Stomach (tissue), 9 donors: ENCODE data around the gene PRSS38. TPM values are rescaled to one million over a fixed set of nuclear protein-coding genes. Genes with fewer than 3 reads are reported as not detected.

ENCODE experiments used
- DNase-seq, 2 donors: peaks; one replicate each; pipeline versions ENCODE4 v3.0.0 to v3.0.0-alpha.2; 2013 to 2019
- H3K27ac ChIP-seq, 5 donors: fragments of 200-600 bp in 4 of 5; sonication (generic) in 4 of 5; one replicate each; pipeline ENCODE4 v1.5.1; 2013 to 2019; ENCODE audit warnings: mild to moderate bottlenecking in 1 of 5, moderate library complexity in 1 of 5
- H3K27me3 ChIP-seq, 3 donors: fragments of 200-600 bp; sonication (generic); one replicate each; pipeline ENCODE4 v1.5.1; 2017 to 2019; ENCODE audit warnings: mixed run types in 1 of 3
- H3K36me3 ChIP-seq, 4 donors: fragments of 200-600 bp; sonication (generic); 1 replicate in 3 of 4; 2 replicates in 1 of 4; pipeline ENCODE4 v1.5.1; 2016 to 2019
- H3K4me1 ChIP-seq, 4 donors: fragments of 200-600 bp; sonication (generic); one replicate each; pipeline ENCODE4 v1.5.1; 2016 to 2019
- H3K4me3 ChIP-seq, 4 donors: fragments of 200-600 bp; sonication (generic) in 3 of 4; one replicate each; pipeline ENCODE4 v1.5.1; 2016 to 2019; ENCODE audit warnings: mild to moderate bottlenecking in 1 of 4
- H3K9me3 ChIP-seq, 4 donors: fragments of 200-600 bp; sonication (generic); one replicate each; pipeline ENCODE4 v1.5.1; 2016 to 2019
- EP300 ChIP-seq: sonication (generic); formaldehyde crosslinking; IDR thresholded peaks from one replicate; pipeline ENCODE4 v1.6.1; 2017; ENCODE audit warnings: antibody characterized with exemption
- POLR2A ChIP-seq, 4 donors: fragments of 450-650 bp; IDR thresholded peaks; one replicate each; pipeline ENCODE4 v1.6.1; 2016; ENCODE audit warnings: antibody characterized with exemption in 4 of 4, control low read depth in 2 of 4, mild to moderate bottlenecking in 1 of 4, moderate library complexity in 1 of 4
- POLR2AphosphoS5 ChIP-seq, 3 donors: sonication (generic); formaldehyde crosslinking; IDR thresholded peaks; one replicate each; pipeline ENCODE4 v1.6.1; 2016; ENCODE audit warnings: antibody characterized with exemption in 3 of 3
- WGBS, 5 donors: extraction: QIAGEN DNeasy Blood & Tissue Kit in 3 of 5; methylation state at CpG; one replicate each; pipeline versions ENCODE4 v1.1.5 to v1.1.7; 2013 to 2018; 5-methylcytosine and 5-hydroxymethylcytosine counted together
- intact Hi-C: fragments of 100-400 bp; cut with DNase I; formaldehyde crosslinking; loops from one replicate; pipeline ENCODE4 v1.15.1; 2023; ENCODE audit warnings: low total_unique reads
- polyA plus RNA-seq, 3 donors: library from polyadenylated mRNA; stranded (reverse); fragments of 200-250 nt; gene quantifications; one replicate each; pipeline ENCODE4 v1.2.3, GENCODE V29; 2013
- total RNA-seq, 5 donors: library from RNA; depleted of rRNA; stranded (reverse); fragments of >200 nt; gene quantifications; one replicate each; pipeline versions ENCODE4 v1.1.0 to v1.2.3, GENCODE V29; 2014 to 2016
- TF ChIP-seq, protein P1 (sequence below), 7 experiments: fragments of 450-650 bp in 4 of 7; fragments of 200-600 bp in 3 of 7; sonication (generic) in 3 of 7; IDR thresholded peaks; one replicate each; pipeline ENCODE4 v1.5.1; 2016 to 2019; ENCODE audit warnings: antibody characterized with exemption in 7 of 7, control low read depth in 2 of 7, mild to moderate bottlenecking in 1 of 7
- donor health status: healthy with polysubstance abuse.
- donor health status: Bipolar disorder and iron deficiency.
- donor health status: healthy.

The PRSS38 gene
- total and polyA plus RNA-seq, 8 donors = not detected

DNA sequence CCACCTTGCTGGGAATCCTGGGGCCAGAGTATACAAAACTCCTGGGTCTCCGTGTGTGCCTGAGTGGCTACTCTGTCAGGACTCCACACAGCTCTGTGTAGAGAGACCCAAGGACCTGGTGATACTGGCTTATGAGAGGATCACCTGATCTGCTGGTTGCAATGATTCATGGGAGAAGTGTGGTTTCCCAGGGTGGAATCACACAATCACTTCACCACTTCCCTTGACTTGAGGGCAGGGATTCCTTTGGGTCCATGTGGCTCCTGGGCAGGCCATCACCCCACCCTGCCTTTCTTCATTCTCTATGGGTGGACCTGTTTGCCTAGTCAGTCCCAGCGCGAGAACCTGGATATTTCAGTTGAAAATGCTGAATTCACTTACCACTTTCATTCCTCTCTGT is 13.3 kb downstream of the PRSS38 start:
- DNase-seq = no peak
- H3K27ac ChIP-seq = no peak overlapping the region
- WGBS, 5 donors = 69 to 91% (median 86%) methylated on average over 2 to 3 of the region's 3 CpGs
- TF ChIP-seq POLR2AphosphoS5 (IDR thresholded peaks at IDR 0.05) (no peak), POLR2A (IDR thresholded peaks at IDR 0.05) (no peak), EP300 (no peak)
- TF ChIP-seq, protein P1, sequence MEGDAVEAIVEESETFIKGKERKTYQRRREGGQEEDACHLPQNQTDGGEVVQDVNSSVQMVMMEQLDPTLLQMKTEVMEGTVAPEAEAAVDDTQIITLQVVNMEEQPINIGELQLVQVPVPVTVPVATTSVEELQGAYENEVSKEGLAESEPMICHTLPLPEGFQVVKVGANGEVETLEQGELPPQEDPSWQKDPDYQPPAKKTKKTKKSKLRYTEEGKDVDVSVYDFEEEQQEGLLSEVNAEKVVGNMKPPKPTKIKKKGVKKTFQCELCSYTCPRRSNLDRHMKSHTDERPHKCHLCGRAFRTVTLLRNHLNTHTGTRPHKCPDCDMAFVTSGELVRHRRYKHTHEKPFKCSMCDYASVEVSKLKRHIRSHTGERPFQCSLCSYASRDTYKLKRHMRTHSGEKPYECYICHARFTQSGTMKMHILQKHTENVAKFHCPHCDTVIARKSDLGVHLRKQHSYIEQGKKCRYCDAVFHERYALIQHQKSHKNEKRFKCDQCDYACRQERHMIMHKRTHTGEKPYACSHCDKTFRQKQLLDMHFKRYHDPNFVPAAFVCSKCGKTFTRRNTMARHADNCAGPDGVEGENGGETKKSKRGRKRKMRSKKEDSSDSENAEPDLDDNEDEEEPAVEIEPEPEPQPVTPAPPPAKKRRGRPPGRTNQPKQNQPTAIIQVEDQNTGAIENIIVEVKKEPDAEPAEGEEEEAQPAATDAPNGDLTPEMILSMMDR (IDR thresholded peaks at IDR 0.05) = no peak
- H3K9me3 ChIP-seq = peaks cover 0 to 16% (median 13%) of the 10 kb centered on the region in 4 donors
- peaks cover 0 to 9% (median 0%) of the 10 kb centered on the region in 3 donors for H3K27me3 ChIP-seq
- no peaks in the 10 kb centered on the region for H3K36me3 ChIP-seq
- H3K4me3 ChIP-seq = no peak overlapping the region
- intact Hi-C loops = no loop called here
- H3K4me1 ChIP-seq = no peaks in the 10 kb centered on the region

DNA sequence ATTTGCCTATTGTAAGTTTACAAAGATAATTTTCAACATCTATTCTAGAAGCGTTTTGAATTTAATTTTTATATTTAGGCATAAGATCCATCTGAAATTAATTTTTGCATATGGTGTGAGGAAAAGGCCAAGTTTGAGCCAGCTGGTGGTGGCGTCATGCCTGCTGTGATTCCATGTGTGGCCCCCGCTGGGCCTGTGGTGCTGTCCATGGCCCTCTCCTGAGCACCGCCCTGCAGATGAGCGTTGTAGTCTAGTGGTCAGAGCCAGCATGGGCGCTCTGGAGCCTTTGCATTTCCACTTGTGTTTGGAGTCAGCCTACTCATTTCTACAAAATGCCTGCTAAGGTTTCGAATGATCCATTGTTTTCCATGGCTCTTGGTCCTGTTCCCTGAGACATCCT is 22.7 kb downstream of the PRSS38 start:
- DNase-seq = no peak
- Histone ChIP-seq H3K9me3 (no peaks in the 10 kb centered on the region), H3K27me3 (no peaks in the 10 kb centered on the region), H3K27ac (no peak overlapping the region), H3K4me1 (no peaks in the 10 kb centered on the region), H3K4me3 (no peak overlapping the region), H3K36me3 (no peaks in the 10 kb centered on the region)
- TF ChIP-seq POLR2A (IDR thresholded peaks at IDR 0.05) = no peak
- TF ChIP-seq, protein P1 (IDR thresholded peaks at IDR 0.05) = no peak
- WGBS, 5 donors = 87 to 92% (median 90%) methylated on average over 7 of the region's 7 CpGs
- intact Hi-C loops = no loop called here

DNA sequence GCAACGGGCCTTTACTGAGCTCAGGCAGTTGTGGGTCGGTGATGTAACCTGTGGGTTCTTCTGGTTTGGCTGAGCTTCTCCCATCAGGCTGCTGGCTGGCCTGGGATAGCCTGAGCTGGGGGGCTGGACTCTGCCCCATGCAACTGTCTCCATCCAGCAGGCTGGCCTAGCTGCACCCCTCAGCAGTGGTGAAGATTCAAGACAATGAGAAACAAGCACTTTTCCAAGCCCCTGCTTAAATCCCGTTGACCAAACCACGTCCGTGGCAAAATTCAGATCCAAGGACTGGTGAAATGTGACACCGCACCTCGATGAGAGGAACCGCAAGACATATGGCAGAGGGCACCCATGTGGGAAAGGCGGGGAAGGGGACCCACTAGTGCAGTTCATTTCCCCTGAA is 25.6 kb downstream of the PRSS38 start:
- Histone ChIP-seq H3K4me1 (no peaks in the 10 kb centered on the region), H3K4me3 (no peak overlapping the region), H3K36me3 (no peaks in the 10 kb centered on the region), H3K9me3 (peaks cover 0 to 9% (median 2%) of the 10 kb centered on the region in 4 donors), H3K27ac (no peak overlapping the region), H3K27me3 (no peaks in the 10 kb centered on the region)
- WGBS, 5 donors = 72 to 78% (median 76%) methylated on average over 9 of the region's 9 CpGs
- intact Hi-C loops = no loop called here
- TF ChIP-seq POLR2A (IDR thresholded peaks at IDR 0.05) (no peak), EP300 (no peak)
- no peak for DNase-seq

DNA sequence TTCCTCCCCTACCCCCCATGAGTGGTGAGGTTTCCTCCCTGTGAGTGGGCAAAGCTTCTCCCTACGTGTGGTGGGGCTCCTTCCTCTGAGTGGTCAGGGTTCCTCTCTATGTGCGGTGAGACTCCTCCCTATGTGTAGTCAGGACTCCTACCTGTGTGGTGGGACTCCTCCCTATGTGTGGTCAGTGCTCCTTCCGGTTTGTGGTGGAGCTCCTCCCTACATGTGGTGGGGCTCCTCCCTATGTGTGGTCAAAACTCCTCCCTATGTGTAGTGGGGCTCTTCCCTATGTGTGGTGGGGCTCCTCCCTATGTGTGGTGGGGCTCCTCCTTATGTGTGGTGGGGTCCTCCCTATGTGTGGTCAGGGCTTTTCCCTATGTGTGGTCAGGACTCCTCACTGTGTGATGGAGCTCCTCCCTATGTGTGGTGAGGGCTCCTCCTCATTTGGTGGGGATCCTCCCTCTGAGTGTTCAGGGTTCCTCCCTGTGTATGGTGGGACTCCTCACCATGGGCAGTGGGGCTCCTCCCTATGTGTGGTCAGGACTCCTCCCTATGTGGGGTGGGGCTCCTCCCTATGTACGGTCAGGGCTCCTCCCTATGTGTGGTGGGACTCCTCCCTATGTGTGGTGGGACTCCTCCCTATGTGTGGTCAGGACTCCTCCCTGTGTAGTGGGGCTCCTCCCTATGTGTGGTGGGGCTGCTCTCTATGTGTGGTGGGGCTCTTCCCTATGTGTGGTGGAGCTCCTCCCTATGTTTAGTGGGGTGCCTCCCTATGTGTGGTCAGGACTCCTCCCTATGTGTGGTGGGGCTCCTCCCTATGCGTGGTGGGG is 29.1 kb downstream of the PRSS38 start:
- intact Hi-C loops = no loop called here
- Histone ChIP-seq H3K27ac (no peak overlapping the region), H3K4me1 (no peaks in the 10 kb centered on the region), H3K27me3 (no peaks in the 10 kb centered on the region), H3K4me3 (no peak overlapping the region), H3K9me3 (peaks cover 0 to 21% (median 12%) of the 10 kb centered on the region in 4 donors), H3K36me3 (no peaks in the 10 kb centered on the region)
- TF ChIP-seq, protein P1 (IDR thresholded peaks at IDR 0.05) = no peak
- TF ChIP-seq POLR2A (IDR thresholded peaks at IDR 0.05) = no peak
- TF ChIP-seq POLR2AphosphoS5 (IDR thresholded peaks at IDR 0.05) = no peak
- no peak for TF ChIP-seq EP300
- 63 to 84% (median 74%) methylated on average over 4 to 5 of the region's 5 CpGs for WGBS, 5 donors
- no peak for DNase-seq

DNA sequence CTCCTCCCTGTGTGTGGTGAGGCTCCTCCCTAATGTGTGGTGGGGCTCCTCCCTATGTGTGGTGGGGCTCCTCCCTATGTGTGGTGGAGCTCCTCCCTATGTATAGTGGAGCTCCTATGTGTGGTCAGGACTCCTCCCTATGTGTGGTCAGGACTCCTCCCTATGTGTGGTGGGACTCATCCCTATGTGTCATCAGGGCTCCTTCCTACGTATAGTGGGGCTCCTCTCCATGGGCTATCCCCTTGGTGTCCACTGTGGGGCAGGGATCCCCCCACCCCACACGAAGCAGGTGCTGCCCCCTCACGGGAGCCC is 29.6 kb downstream of the PRSS38 start:
- WGBS, 5 donors = 78 to 100% (median 86%) methylated on average over 2 to 3 of the region's 3 CpGs
- Histone ChIP-seq H3K9me3 (peaks cover 0 to 21% (median 12%) of the 10 kb centered on the region in 4 donors), H3K36me3 (no peaks in the 10 kb centered on the region), H3K4me1 (no peaks in the 10 kb centered on the region), H3K4me3 (no peak overlapping the region), H3K27ac (no peak overlapping the region), H3K27me3 (no peaks in the 10 kb centered on the region)
- intact Hi-C loops = no loop called here
- TF ChIP-seq, protein P1 (IDR thresholded peaks at IDR 0.05) = no peak
- TF ChIP-seq EP300 = no peak
- TF ChIP-seq POLR2AphosphoS5 (IDR thresholded peaks at IDR 0.05) = no peak
- no peak for TF ChIP-seq POLR2A (IDR thresholded peaks at IDR 0.05)
- DNase-seq = no peak
